Jurkat, Clone E6-1 (cell line): Measurements from ENCODE around the gene CSHL1.
"Not testable (repeated sequence)": the region's sequence is repeated elsewhere in the genome, so short reads cannot be mapped to it uniquely, and the experiment has no call there.

ENCODE experiments used
- DNase-seq: peaks from one replicate; pipeline ENCODE4 v3.0.0-alpha.2; 2011; ENCODE audit warnings: low read depth, low spot score
- H3K4me3 ChIP-seq: 2 replicates; pipeline ENCODE4 v1.5.1; 2011; ENCODE audit warnings: mild to moderate bottlenecking, low read length, control low read depth, moderate library complexity

CSHL1 gene

GRCh38 chr17:63896524-63897354 lies 14.3 kb downstream of the CSHL1 start, which contains the start of gene CSH1:
TSS of gene CSH1 (minus strand) at chr17:63896574. CDS start at chr17:63896511, 63 bp downstream.
- H3K4me3 ChIP-seq, DNase-seq: not testable (repeated sequence)

- not testable (repeated sequence) for DNase-seq, H3K4me3 ChIP-seq
These were observed 16.2 kb downstream of the CSHL1 start for GRCh38 chr17:63894821-63895220.

- not testable (repeated sequence) for H3K4me3 ChIP-seq, DNase-seq
These were observed 17.0 kb downstream of the CSHL1 start for GRCh38 chr17:63894021-63894420.

- not testable (repeated sequence) for H3K4me3 ChIP-seq, DNase-seq
These were observed 18.6 kb downstream of the CSHL1 start for GRCh38 chr17:63892316-63893037.

GRCh38 chr17:63889026-63889848 lies 21.8 kb downstream of the CSHL1 start:
- H3K4me3 ChIP-seq, DNase-seq: not testable (repeated sequence)

GRCh38 chr17:63885119-63885518 lies 25.9 kb downstream of the CSHL1 start:
- not testable (repeated sequence) for H3K4me3 ChIP-seq, DNase-seq

GRCh38 chr17:63882626-63883126 lies 28.4 kb downstream of the CSHL1 start:
- not testable (repeated sequence) for H3K4me3 ChIP-seq, DNase-seq

- DNase-seq, result peak; percentile 41
- H3K4me3 ChIP-seq, result no peak within 1 kb of the TSS
These were observed 29.0 kb downstream of the CSHL1 start, which contains the start of gene GH2 for GRCh38 chr17:63881935-63882601. TSS of gene GH2 (minus strand) at chr17:63881944. CDS start at chr17:63881801, 143 bp downstream.

- DNase-seq, H3K4me3 ChIP-seq: not testable (repeated sequence)
These were observed 29.7 kb downstream of the CSHL1 start for GRCh38 chr17:63881337-63881736.

- DNase-seq, result no peak
- no peak overlapping the region for H3K4me3 ChIP-seq
These were observed 30.4 kb downstream of the CSHL1 start for GRCh38 chr17:63880706-63881105.

- not testable (repeated sequence) for H3K4me3 ChIP-seq, DNase-seq
These were observed 32.6 kb downstream of the CSHL1 start for GRCh38 chr17:63878413-63878812.

- H3K4me3 ChIP-seq, DNase-seq: not testable (repeated sequence)
These were observed 36.4 kb downstream of the CSHL1 start for GRCh38 chr17:63874693-63875092.

- H3K4me3 ChIP-seq, DNase-seq: not testable (repeated sequence)
These were observed 36.9 kb downstream of the CSHL1 start for GRCh38 chr17:63874061-63874626.

- not testable (repeated sequence) for H3K4me3 ChIP-seq, DNase-seq
These were observed 37.5 kb downstream of the CSHL1 start, which contains the start of gene CSH2 for GRCh38 chr17:63873577-63873976. TSS of gene CSH2 (minus strand) at chr17:63873677. CDS start at chr17:63873614, 63 bp downstream.

GRCh38 chr17:63871646-63872365 lies 39.3 kb downstream of the CSHL1 start:
- not testable (repeated sequence) for DNase-seq, H3K4me3 ChIP-seq

GRCh38 chr17:63870292-63870665 lies 40.8 kb downstream of the CSHL1 start:
- H3K4me3 ChIP-seq, DNase-seq: not testable (repeated sequence)

- not testable (repeated sequence) for DNase-seq
These were observed 41.4 kb downstream of the CSHL1 start for GRCh38 chr17:63869491-63870291.

More at GRCh38 chr17:63869491-63870291, 41.4 kb downstream of the CSHL1 start:
- H3K4me3 ChIP-seq, result not testable (repeated sequence)
